OCI-LY1 (cell line): ENCODE results near the gene GNPTG.

ENCODE experiments used
- H2AFZ ChIP-seq: fragments of 200-600 bp; sonication (generic), shearing (Covaris generic); 2 replicates; pipeline ENCODE4 v1.6.0; 2014; ENCODE audit warnings: antibody characterized with exemption, mild to moderate bottlenecking, low read length
- H3F3A ChIP-seq: fragments of 200-600 bp; sonication (generic), shearing (Covaris generic); 2 replicates; pipeline ENCODE4 v1.6.0; 2014; ENCODE audit warnings: mild to moderate bottlenecking, antibody characterized with exemption, low read length, moderate library complexity; ENCODE audit not compliant: insufficient read depth
- H3K27ac ChIP-seq: fragments of 200-600 bp; sonication (generic); 2 replicates; pipeline ENCODE4 v1.5.1; 2014; ENCODE audit warnings: low read length, mixed run types, mild to moderate bottlenecking, low read depth; ENCODE audit not compliant: poor library complexity, severe bottlenecking
- H3K27me3 ChIP-seq: fragments of 200-600 bp; sonication (generic); 2 replicates; pipeline ENCODE4 v1.6.0; 2014; ENCODE audit warnings: antibody characterized with exemption, mild to moderate bottlenecking, low read length, moderate library complexity; ENCODE audit not compliant: insufficient read depth
- H3K36me3 ChIP-seq: fragments of 200-600 bp; sonication (generic); 2 replicates; pipeline ENCODE4 v1.6.1; 2014; ENCODE audit warnings: mild to moderate bottlenecking, antibody characterized with exemption, low read length, moderate library complexity, mixed read lengths; ENCODE audit not compliant: insufficient read depth
- H3K4me1 ChIP-seq: fragments of 200-600 bp; sonication (generic); 2 replicates; pipeline ENCODE4 v1.5.1; 2014; ENCODE audit warnings: mild to moderate bottlenecking, low read length, moderate library complexity; ENCODE audit not compliant: insufficient read depth, severe bottlenecking
- H3K4me2 ChIP-seq: fragments of 200-600 bp; sonication (generic), shearing (Covaris generic); 2 replicates; pipeline ENCODE4 v1.6.1; 2014; ENCODE audit warnings: low read length
- H3K4me3 ChIP-seq: fragments of 200-600 bp; sonication (generic); 2 replicates; pipeline ENCODE4 v1.5.1; 2014; ENCODE audit warnings: low read length, low read depth, mild to moderate bottlenecking, mixed read lengths; ENCODE audit not compliant: poor library complexity, severe bottlenecking
- H3K79me2 ChIP-seq: fragments of 200-600 bp; shearing (Covaris generic); 2 replicates; pipeline ENCODE4 v1.6.1; 2016; ENCODE audit warnings: mixed run types, low read length, mixed read lengths; ENCODE audit not compliant: insufficient read depth
- H3K9ac ChIP-seq: fragments of 200-600 bp; sonication (generic), shearing (Covaris generic); 2 replicates; pipeline ENCODE4 v1.6.1; 2014; ENCODE audit warnings: mild to moderate bottlenecking, low read length, mixed read lengths
- H3K9me2 ChIP-seq: fragments of 200-600 bp; sonication (generic), shearing (Covaris generic); 2 replicates; pipeline ENCODE4 v1.6.1; 2014; ENCODE audit warnings: low read depth, mild to moderate bottlenecking, low read length, mixed read lengths
- H3K9me3 ChIP-seq: fragments of 200-600 bp; shearing (Covaris generic); 2 replicates; pipeline ENCODE4 v1.6.1; 2014; ENCODE audit warnings: low read length, mixed read lengths
- H4K20me1 ChIP-seq: fragments of 200-600 bp; sonication (generic), shearing (Covaris generic); 2 replicates; pipeline ENCODE4 v1.6.0; 2016; ENCODE audit warnings: mild to moderate bottlenecking, low read length; ENCODE audit not compliant: insufficient read depth
- CTCF ChIP-seq: fragments of 200-600 bp; sonication (generic), shearing (Covaris generic); IDR thresholded peaks from 2 replicates; pipeline ENCODE4 v1.5.1; 2017; ENCODE audit warnings: mild to moderate bottlenecking, antibody characterized with exemption, low read length, moderate library complexity, mixed read lengths
- EZH2 ChIP-seq: fragments of 200-600 bp; sonication (generic), shearing (Covaris generic); IDR thresholded peaks from 2 replicates; pipeline ENCODE4 v1.8.0; 2017; ENCODE audit warnings: borderline replicate concordance, mixed run types, mild to moderate bottlenecking, antibody characterized with exemption, low read length, moderate library complexity, mixed read lengths

The GNPTG gene

GRCh38 chr16:1383556-1383955, 31.8 kb downstream of the GNPTG start:
- Histone ChIP-seq H3K36me3 (peaks cover 13% of the 10 kb centered on the region), H3K4me2 (no peak overlapping the region), H3K79me2 (peaks cover 4% of the 10 kb centered on the region), H3K4me1 (peaks cover 9% of the 10 kb centered on the region), H3K27ac (no peak overlapping the region), H3K27me3 (no peaks in the 10 kb centered on the region), H3K9me2 (no peaks in the 10 kb centered on the region), H3K9ac (no peak overlapping the region), H4K20me1 (no peaks in the 10 kb centered on the region), H3F3A (no peaks in the 10 kb centered on the region), H3K4me3 (no peak overlapping the region), H2AFZ (no peak overlapping the region), H3K9me3 (no peaks in the 10 kb centered on the region)
- TF ChIP-seq CTCF (no peak), EZH2 (no peak)

- Histone ChIP-seq H2AFZ (no peak overlapping the region), H3K79me2 (no peaks in the 10 kb centered on the region), H4K20me1 (no peaks in the 10 kb centered on the region), H3K4me1 (no peaks in the 10 kb centered on the region), H3K9ac (no peak overlapping the region), H3F3A (no peaks in the 10 kb centered on the region), H3K4me2 (no peak overlapping the region), H3K27me3 (no peaks in the 10 kb centered on the region), H3K4me3 (no peak overlapping the region), H3K9me2 (no peaks in the 10 kb centered on the region), H3K27ac (no peak overlapping the region), H3K9me3 (no peaks in the 10 kb centered on the region), H3K36me3 (peaks cover 13% of the 10 kb centered on the region)
- no peak for TF ChIP-seq EZH2
- no peak for TF ChIP-seq CTCF
Measured at GRCh38 chr16:1385232-1385631, 33.5 kb downstream of the GNPTG start.

GRCh38 chr16:1387331-1387730, 35.6 kb downstream of the GNPTG start:
- TF ChIP-seq CTCF: no peak
- no peak for TF ChIP-seq EZH2

More at GRCh38 chr16:1387331-1387730, 35.6 kb downstream of the GNPTG start:
- no peaks in the 10 kb centered on the region for H3K4me1 ChIP-seq
- no peaks in the 10 kb centered on the region for H3K9me2 ChIP-seq
- H3K36me3 ChIP-seq: peaks cover 3% of the 10 kb centered on the region
- H2AFZ ChIP-seq: no peak overlapping the region
- H3F3A ChIP-seq: no peaks in the 10 kb centered on the region
- H3K4me3 ChIP-seq: no peak overlapping the region
- no peaks in the 10 kb centered on the region for H3K9me3 ChIP-seq
- no peaks in the 10 kb centered on the region for H3K79me2 ChIP-seq
- H3K9ac ChIP-seq: no peak overlapping the region
- no peak overlapping the region for H3K27ac ChIP-seq
- no peaks in the 10 kb centered on the region for H4K20me1 ChIP-seq
- no peak overlapping the region for H3K4me2 ChIP-seq
- no peaks in the 10 kb centered on the region for H3K27me3 ChIP-seq
